ENCODE measurements around the gene CLDN20. TPM values are rescaled to one million over a fixed set of nuclear protein-coding genes. Genes with fewer than 3 reads are reported as not detected.

The CLDN20 gene
- total RNA-seq, 1 donor from 2014 or later: not detected

DNA sequence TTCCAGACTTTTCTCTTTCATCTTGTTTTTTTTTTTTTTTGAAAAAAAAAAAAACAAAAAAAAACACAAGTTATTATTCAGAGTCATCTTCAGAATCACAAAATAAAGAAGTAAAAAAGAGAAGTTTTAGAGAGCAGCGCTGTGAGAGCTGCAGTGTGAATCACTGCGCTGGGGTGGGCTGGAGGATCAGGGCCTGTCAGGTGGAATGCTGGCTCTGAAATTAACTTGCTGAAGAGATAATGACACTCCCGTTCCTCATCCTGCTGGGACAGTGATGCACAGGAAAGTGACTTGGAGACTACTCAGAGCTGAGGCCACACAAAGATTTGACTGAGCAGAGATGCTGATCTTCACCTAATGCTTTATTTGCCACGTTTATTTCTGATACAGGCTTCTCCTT is 42.7 kb upstream of the CLDN20 start:
- no peak for TF ChIP-seq CTCF (IDR thresholded peaks at IDR 0.05; ENCODE audit: insufficient read depth, low read length, severe bottlenecking)
- Histone ChIP-seq H3K4me3 (ENCODE audit: low read depth, low read length) (no peak overlapping the region), H3K36me3 (ENCODE audit: control insufficient read depth, insufficient read depth, low read length) (no peaks in the 10 kb centered on the region), H3K27me3 (ENCODE audit: control insufficient read depth, insufficient read depth, low read length) (peaks cover 4% of the 10 kb centered on the region)
- no peak for FAIRE-seq
- DNase-seq (ENCODE audit: low read depth): no peak

DNA sequence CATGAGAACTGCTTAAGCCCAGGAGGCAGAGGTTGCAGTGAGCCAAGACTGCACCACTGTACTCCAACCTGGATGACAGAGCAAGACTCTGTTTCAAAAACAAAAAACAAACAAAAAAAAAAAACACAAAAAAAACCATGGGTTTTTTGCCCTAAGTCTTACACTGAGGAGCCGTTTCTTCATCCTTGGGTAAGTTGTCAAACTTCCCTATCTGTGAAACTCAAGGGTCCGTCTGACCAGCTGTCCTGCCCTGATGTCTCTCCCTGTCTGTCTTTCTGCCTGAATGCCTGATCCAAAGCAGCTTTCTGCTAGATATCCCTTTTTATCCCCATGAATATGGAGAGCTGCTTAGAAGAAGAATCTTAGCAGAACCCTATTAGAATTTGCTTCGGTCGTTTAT is 41.3 kb upstream of the CLDN20 start:
- Histone ChIP-seq H3K27me3 (ENCODE audit: control insufficient read depth, insufficient read depth, low read length) (no peaks in the 10 kb centered on the region), H3K4me3 (ENCODE audit: low read depth, low read length) (no peak overlapping the region), H3K36me3 (ENCODE audit: control insufficient read depth, insufficient read depth, low read length) (no peaks in the 10 kb centered on the region)
- FAIRE-seq: no peak
- no peak for TF ChIP-seq CTCF (IDR thresholded peaks at IDR 0.05; ENCODE audit: insufficient read depth, low read length, severe bottlenecking)
- DNase-seq (ENCODE audit: low read depth): no peak

DNA sequence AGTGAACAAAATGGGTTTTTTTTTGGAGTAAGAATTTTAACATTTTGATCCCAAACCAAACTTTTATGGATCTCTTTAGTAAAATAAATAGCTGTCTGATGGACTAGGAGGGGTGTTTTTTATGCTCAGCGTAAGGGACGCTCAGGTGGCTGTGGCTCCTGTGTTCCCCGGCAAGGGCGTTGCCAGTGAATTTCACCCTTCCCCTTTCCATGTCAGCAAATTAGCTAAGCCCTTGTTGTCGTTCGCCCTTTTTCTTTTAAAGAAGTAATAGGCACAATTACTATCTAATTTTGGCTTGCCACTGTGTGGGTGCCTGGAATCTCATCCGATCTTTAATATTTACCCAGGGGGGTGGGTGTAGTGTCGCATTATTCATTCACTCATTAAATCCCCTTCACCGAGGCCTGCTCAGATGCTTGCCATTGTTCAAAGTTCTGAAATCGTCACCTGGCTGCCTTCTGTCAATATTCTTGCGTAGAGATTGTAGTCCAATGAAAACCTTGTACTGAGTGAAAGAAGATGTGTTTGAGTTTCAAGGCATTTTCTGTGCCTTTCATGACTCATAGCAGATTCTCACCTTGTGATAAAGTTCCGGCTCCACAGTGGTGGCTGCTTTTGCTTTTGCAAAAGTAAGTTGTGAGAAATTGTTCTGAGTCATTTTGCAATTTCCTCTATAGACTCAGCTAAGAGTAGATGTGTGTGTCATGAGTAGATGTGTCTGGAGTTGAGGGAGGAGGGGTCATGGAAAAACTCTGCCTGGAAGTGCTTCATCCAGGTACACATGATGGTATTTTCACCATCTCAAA is 40.0 kb upstream of the CLDN20 start:
- no peaks in the 10 kb centered on the region for H3K36me3 ChIP-seq (ENCODE audit: control insufficient read depth, insufficient read depth, low read length)
- peak; percentile 99 for DNase-seq (ENCODE audit: low read depth)
- no peak for TF ChIP-seq CTCF (IDR thresholded peaks at IDR 0.05; ENCODE audit: insufficient read depth, low read length, severe bottlenecking)
- H3K27me3 ChIP-seq (ENCODE audit: control insufficient read depth, insufficient read depth, low read length): no peaks in the 10 kb centered on the region
- FAIRE-seq: no peak
- no peak overlapping the region for H3K4me3 ChIP-seq (ENCODE audit: low read depth, low read length)

DNA sequence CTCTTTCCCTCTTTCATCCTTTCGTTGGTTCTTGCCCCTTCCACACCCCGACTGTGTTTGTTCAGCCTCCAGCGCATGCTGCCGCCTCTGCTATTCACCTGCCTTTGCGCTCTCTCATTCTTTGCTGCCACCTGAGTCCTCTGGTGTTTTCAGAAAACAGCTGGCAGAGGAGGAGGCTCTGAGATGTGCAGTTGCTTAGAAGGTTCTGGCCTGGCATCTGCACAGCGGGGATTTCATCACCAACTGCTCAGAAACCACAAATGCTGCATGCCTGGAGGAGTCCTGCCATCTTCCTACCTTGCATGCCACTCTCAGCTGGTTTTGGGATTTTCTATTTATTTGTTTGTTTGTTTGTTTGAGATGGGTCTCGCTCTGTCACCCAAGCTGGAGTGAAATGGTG is 39.2 kb upstream of the CLDN20 start:
- Histone ChIP-seq H3K36me3 (ENCODE audit: control insufficient read depth, insufficient read depth, low read length) (no peaks in the 10 kb centered on the region), H3K4me3 (ENCODE audit: low read depth, low read length) (no peak overlapping the region), H3K27me3 (ENCODE audit: control insufficient read depth, insufficient read depth, low read length) (no peaks in the 10 kb centered on the region)
- DNase-seq (ENCODE audit: low read depth) (no peak), FAIRE-seq (no peak)
- TF ChIP-seq CTCF (IDR thresholded peaks at IDR 0.05; ENCODE audit: insufficient read depth, low read length, severe bottlenecking): no peak

GRCh38 chr6:155227046-155227445 is 36.8 kb upstream of the CLDN20 start:
- TF ChIP-seq CTCF (IDR thresholded peaks at IDR 0.05; ENCODE audit: insufficient read depth, low read length, severe bottlenecking): no peak
- FAIRE-seq: no peak

More at GRCh38 chr6:155227046-155227445, 36.8 kb upstream of the CLDN20 start:
- no peaks in the 10 kb centered on the region for H3K27me3 ChIP-seq (ENCODE audit: control insufficient read depth, insufficient read depth, low read length)
- H3K4me3 ChIP-seq (ENCODE audit: low read depth, low read length): no peak overlapping the region
- no peak for DNase-seq (ENCODE audit: low read depth)
- H3K36me3 ChIP-seq (ENCODE audit: control insufficient read depth, insufficient read depth, low read length): no peaks in the 10 kb centered on the region
